K562 (cell line): ENCODE measurements around the gene CEP20. TPM values are rescaled to one million over a fixed set of nuclear protein-coding genes. Genes with fewer than 3 reads are reported as not detected.

Experiments
- ATAC-seq: fragments of 200-7000 bp; cut with Tn5 transposase; 3 replicates; pipeline ENCODE4 v1.9.1; 2020; ENCODE audit warnings: moderate library complexity
- BruUV-seq: library from RNA; stranded (reverse); fragments of 400-500 nt; replicated peaks from 2 replicates; lab custom pipeline; 2021; lab: Mats Ljungman, UMichigan
- CTCF ChIA-PET: fragments of 300-600 bp; formaldehyde crosslinking; extraction: SDS; loops from one replicate; lab custom pipeline; 2021; ENCODE audit warnings: low intra/inter-chr PET ratio; lab: Yijun Ruan, JAX
- POLR2A ChIA-PET: fragments of 300-600, 350-650 bp; sonication (Branson Sonifier 250); formaldehyde crosslinking; extraction: SDS; loops from one replicate; lab custom pipeline; 2021; ENCODE audit warnings: antibody characterized with exemption, inconsistent platforms; lab: Yijun Ruan, JAX
- DNase-seq, 4 experiments: peaks; one replicate each; pipeline versions ENCODE4 v3.0.0 to v3.0.0-alpha.2; 2011 to 2018; ENCODE audit warnings: low spot score in 3 of 4, mixed read lengths in 3 of 4; ENCODE audit errors: extremely low read depth in 1 of 4
- FAIRE-seq: peaks from 2 replicates; lab custom pipeline; 2011; peaks lifted over from hg19 to GRCh38; lab: Jason Lieb, UNC
- H2AFZ ChIP-seq: 2 replicates; pipeline ENCODE4 v1.6.0; 2011; ENCODE audit warnings: low read depth, low read length, control low read depth, inconsistent platforms
- H3K27ac ChIP-seq: fragments of 200-600 bp; 3 replicates; pipeline ENCODE4 v1.8.0; 2011; ENCODE audit warnings: low read depth, mild to moderate bottlenecking, control low read depth, inconsistent platforms, low read length, moderate library complexity, mixed read lengths; ENCODE audit errors: extremely low read depth
- H3K27me3 ChIP-seq, 2 experiments: fragments of 300-600 bp in 1 of 2; 2 replicates in 1 of 2; 3 replicates in 1 of 2; pipeline versions ENCODE4 v1.6.0 to v1.8.0; 2011; ENCODE audit warnings: inconsistent platforms in 2 of 2, low read length in 2 of 2, mild to moderate bottlenecking in 1 of 2, mixed read lengths in 1 of 2, moderate library complexity in 1 of 2; ENCODE audit not compliant: control insufficient read depth in 2 of 2, insufficient read depth in 2 of 2
- H3K36me3 ChIP-seq: fragments of 300-600 bp; 3 replicates; pipeline ENCODE4 v1.8.0; 2011; ENCODE audit warnings: mild to moderate bottlenecking, low read length, inconsistent platforms; ENCODE audit not compliant: control insufficient read depth, insufficient read depth
- H3K4me1 ChIP-seq, 2 experiments: fragments of 200-600 bp in 1 of 2; replicated peaks in 1 of 2; 2 replicates in 1 of 2; 3 replicates in 1 of 2; pipeline versions ENCODE4 v1.5.1 to v1.8.0; 2011; ENCODE audit warnings: inconsistent platforms in 2 of 2, low read length in 2 of 2, mild to moderate bottlenecking in 1 of 2, mixed read lengths in 1 of 2, moderate library complexity in 1 of 2; ENCODE audit not compliant: control insufficient read depth in 2 of 2, insufficient read depth in 2 of 2
- H3K4me2 ChIP-seq: 2 replicates; pipeline ENCODE4 v1.6.1; 2011; ENCODE audit warnings: low read length, control low read depth, inconsistent platforms, mixed read lengths; ENCODE audit not compliant: insufficient read depth
- H3K4me3 ChIP-seq: fragments of 200-600 bp; sonication (generic), shearing (Covaris generic); 2 replicates; pipeline ENCODE4 v1.5.1; 2016; ENCODE audit warnings: control low read depth, inconsistent platforms
- H3K79me2 ChIP-seq: fragments of 200-600 bp; 3 replicates; pipeline ENCODE4 v1.8.0; 2011; ENCODE audit warnings: low read length, inconsistent platforms; ENCODE audit not compliant: control insufficient read depth, insufficient read depth
- H3K9ac ChIP-seq, 2 experiments: 2 replicates each; pipeline versions ENCODE4 v1.6.0 to v1.6.1; 2011; ENCODE audit warnings: low read depth in 2 of 2, low read length in 2 of 2, control low read depth in 1 of 2, inconsistent platforms in 1 of 2, mild to moderate bottlenecking in 1 of 2, mixed read lengths in 1 of 2; ENCODE audit not compliant: insufficient read depth in 1 of 2
- H3K9me1 ChIP-seq: one replicate; pipeline ENCODE4 v1.6.0; 2011; ENCODE audit warnings: inconsistent platforms, mild to moderate bottlenecking, low read length, moderate library complexity; ENCODE audit not compliant: control insufficient read depth, insufficient read depth
- H3K9me3 ChIP-seq: replicated peaks from 2 replicates; pipeline ENCODE4 v1.5.1; 2011; ENCODE audit warnings: low read depth, low read length, inconsistent platforms; ENCODE audit not compliant: control insufficient read depth, insufficient read depth
- H4K20me1 ChIP-seq: replicated peaks from 2 replicates; pipeline ENCODE4 v1.6.1; 2011; ENCODE audit warnings: low read length, inconsistent platforms, mixed read lengths; ENCODE audit not compliant: control insufficient read depth, insufficient read depth
- MED1 ChIP-seq: sonication (generic); formaldehyde crosslinking; IDR thresholded peaks from 2 replicates; pipeline ENCODE4 v1.8.1; 2023; ENCODE audit warnings: missing genetic modification reagents, borderline replicate concordance
- RBM25 ChIP-seq: fragments of 200-400 bp; formaldehyde crosslinking; IDR thresholded peaks from 2 replicates; pipeline ENCODE4 v1.6.1; 2018; ENCODE audit warnings: low read length, low read depth, moderate library complexity; ENCODE audit not compliant: severe bottlenecking
- ZFP36 ChIP-seq: fragments of 150-350 bp; IDR thresholded peaks from 2 replicates; pipeline ENCODE4 v1.6.1; 2018; ENCODE audit warnings: low read length, low read depth; ENCODE audit not compliant: partially characterized antibody
- ZNF121 ChIP-seq: sonication (generic); formaldehyde crosslinking; conservative IDR thresholded peaks from 2 replicates; pipeline ENCODE4 v1.8.0; 2022; ENCODE audit warnings: missing genetic modification reagents
- ZNF707 ChIP-seq: fragments of 250-450 bp; sonication (Bioruptor Pico); conservative IDR thresholded peaks from 2 replicates; pipeline ENCODE4 v1.8.0; 2022; ENCODE audit warnings: inconsistent platforms, mild to moderate bottlenecking, moderate library complexity
- WGBS: fragments of 100-300 bp; shearing (Covaris generic); methylation state at CpG from one replicate; pipeline ENCODE4 v1.1.6; 2016; ENCODE audit warnings: low coverage, mixed read lengths; ENCODE audit not compliant: insufficient coverage; ENCODE audit errors: missing lambda C conversion rate; 5-methylcytosine and 5-hydroxymethylcytosine counted together
- in situ Hi-C: fragments of 300-500 bp; cut with MboI; formaldehyde crosslinking; loops from 4 replicates; pipeline ENCODE4 v1.15.0; 2018; ENCODE audit warnings: inconsistent platforms, mixed read lengths
- intact Hi-C: fragments of 100-400 bp; cut with micrococcal nuclease; formaldehyde crosslinking; loops from 2 replicates; pipeline ENCODE4 v1.14.2; 2022
- polyA plus RNA-seq, 8 experiments: library from polyadenylated mRNA; depleted of rRNA in 4 of 8; stranded (reverse) in 5 of 8; unstranded in 3 of 8; fragments of >200 nt; fragmentation: Nextera tagmentation in 2 of 8; fragmentation: Illumina TruSeq in 1 of 8; extraction: Ambion mirVana in 2 of 8; extraction: Trizol in 1 of 8; gene quantifications; 2 replicates each; pipeline versions ENCODE4 v1.2.1 to v1.2.3, GENCODE V29; 2011 to 2014; ENCODE audit warnings: inconsistent platforms in 1 of 8, missing spikeins in 1 of 8
- total RNA-seq, 7 experiments: library from RNA; depleted of rRNA in 6 of 7; stranded (reverse); fragments of >200 nt in 6 of 7; fragmentation: Illumina TruSeq in 2 of 7; extraction: Trizol in 2 of 7; gene quantifications; 2 replicates each; pipeline versions ENCODE4 v1.2.1 to v1.2.3, GENCODE V29; 2011 to 2021; ENCODE audit warnings: low replicate concordance in 1 of 7

The CEP20 gene
- total and polyA plus RNA-seq, 9 of the 15 experiments (the other 6 are each of a cell fraction or from before 2014, with no cell fraction given), result 41.3 to 150 (median 104) TPM

GRCh38 chr16:15849209-15849981 is 39.0 kb downstream of the CEP20 start:
- no peaks in the 10 kb centered on the region for H3K79me2 ChIP-seq
- H3K4me3 ChIP-seq, result no peak overlapping the region
- ATAC-seq, result no peak
- H3K27ac ChIP-seq, result no peak overlapping the region
- H3K4me2 ChIP-seq, result no peak overlapping the region
- no peaks in the 10 kb centered on the region for H4K20me1 ChIP-seq
- peaks cover 27 to 72% of the 10 kb centered on the region in 2 experiments; a peak in 4 of 5 replicates for H3K27me3 ChIP-seq
- ChIA-PET POLR2A (interaction anchor here (0.6 to 1.3 kb wide), 5 partner anchors 9 to 333 kb away, joined by 3 to 4 read pairs (median 4); no protein-coding TSS in a partner anchor), CTCF (no interaction called here)
- no peak overlapping the region for H2AFZ ChIP-seq
- FAIRE-seq, result no peak
- intact Hi-C loops (no loop called here), in situ Hi-C loops (no loop called here)
- WGBS, result 24% methylated on average over 12 of the region's 12 CpGs
- no peaks in the 10 kb centered on the region for H3K9me1 ChIP-seq
- H3K36me3 ChIP-seq, result no peaks in the 10 kb centered on the region
- no TSS peak for BruUV-seq
- no peak overlapping the region for H3K9ac ChIP-seq
- no peaks in the 10 kb centered on the region for H3K4me1 ChIP-seq
- no peaks in the 10 kb centered on the region for H3K9me3 ChIP-seq
- DNase-seq, result no peak
- TF ChIP-seq ZNF707 (CRISPR knock-in tag) (no peak), MED1 (CRISPR knock-in tag) (no peak), ZNF121 (peak; percentile 62; the same call in 1 of the 2 replicates), RBM25 (peak; percentile 33), ZFP36 (peak; percentile 38)
